ENCODE results near the gene TOM1L2.

GRCh38 chr17:17852930-17853329, 119.3 kb downstream of the TOM1L2 start:
- TF ChIP-seq POLR2AphosphoS5 (IDR thresholded peaks at IDR 0.05; ENCODE audit: low read depth, low read length), result no peak
- TF ChIP-seq POLR2A (IDR thresholded peaks at IDR 0.05; ENCODE audit: low read depth, low read length), result no peak
- no peak for TF ChIP-seq TAF1 (IDR thresholded peaks at IDR 0.05; ENCODE audit: low read depth, low read length)
- TF ChIP-seq POU2F2 (IDR thresholded peaks at IDR 0.05; ENCODE audit: low read depth, low read length), result no peak
- TF ChIP-seq SPI1 (IDR thresholded peaks at IDR 0.05; ENCODE audit: low read depth, low read length), result no peak
- no peak for TF ChIP-seq PAX5 (IDR thresholded peaks at IDR 0.05; ENCODE audit: insufficient read depth, low read length, severe bottlenecking)

Data from GM12891 (cell line).